Smooth muscle cell of the brain vasculature (primary cell): Measurements from ENCODE around the gene LRRC25.
A peak's percentile ranks its signal among the peaks of the same experiment; 100 is the strongest.
"Not testable (repeated sequence)": the region's sequence is repeated elsewhere in the genome, so short reads cannot be mapped to it uniquely, and the experiment has no call there.

ENCODE experiments used
- DNase-seq: peaks from one replicate; pipeline ENCODE4 v3.0.0-alpha.2; 2012; ENCODE audit warnings: low read depth, low spot score

The LRRC25 gene

DNA sequence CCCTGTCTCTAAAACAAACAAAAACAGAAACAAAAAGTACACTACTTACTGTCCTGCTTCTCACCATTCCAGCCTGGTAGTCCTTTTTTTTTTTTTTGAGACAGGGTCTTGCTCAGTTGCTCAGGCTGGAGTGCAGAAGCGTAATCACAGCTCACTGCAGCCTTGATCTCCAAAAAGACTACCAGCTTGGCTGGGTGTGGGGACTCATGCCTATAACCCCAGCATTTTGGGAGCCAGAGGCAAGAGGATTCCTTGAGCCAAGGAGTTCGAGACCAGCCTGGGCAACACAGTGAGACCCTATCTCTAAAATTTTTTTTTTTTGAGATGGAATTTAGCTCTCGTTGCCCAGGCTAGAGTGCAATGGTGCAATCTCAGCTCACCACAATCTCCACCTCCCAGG is 16.6 kb downstream of the LRRC25 start:
- DNase-seq: no peak

DNA sequence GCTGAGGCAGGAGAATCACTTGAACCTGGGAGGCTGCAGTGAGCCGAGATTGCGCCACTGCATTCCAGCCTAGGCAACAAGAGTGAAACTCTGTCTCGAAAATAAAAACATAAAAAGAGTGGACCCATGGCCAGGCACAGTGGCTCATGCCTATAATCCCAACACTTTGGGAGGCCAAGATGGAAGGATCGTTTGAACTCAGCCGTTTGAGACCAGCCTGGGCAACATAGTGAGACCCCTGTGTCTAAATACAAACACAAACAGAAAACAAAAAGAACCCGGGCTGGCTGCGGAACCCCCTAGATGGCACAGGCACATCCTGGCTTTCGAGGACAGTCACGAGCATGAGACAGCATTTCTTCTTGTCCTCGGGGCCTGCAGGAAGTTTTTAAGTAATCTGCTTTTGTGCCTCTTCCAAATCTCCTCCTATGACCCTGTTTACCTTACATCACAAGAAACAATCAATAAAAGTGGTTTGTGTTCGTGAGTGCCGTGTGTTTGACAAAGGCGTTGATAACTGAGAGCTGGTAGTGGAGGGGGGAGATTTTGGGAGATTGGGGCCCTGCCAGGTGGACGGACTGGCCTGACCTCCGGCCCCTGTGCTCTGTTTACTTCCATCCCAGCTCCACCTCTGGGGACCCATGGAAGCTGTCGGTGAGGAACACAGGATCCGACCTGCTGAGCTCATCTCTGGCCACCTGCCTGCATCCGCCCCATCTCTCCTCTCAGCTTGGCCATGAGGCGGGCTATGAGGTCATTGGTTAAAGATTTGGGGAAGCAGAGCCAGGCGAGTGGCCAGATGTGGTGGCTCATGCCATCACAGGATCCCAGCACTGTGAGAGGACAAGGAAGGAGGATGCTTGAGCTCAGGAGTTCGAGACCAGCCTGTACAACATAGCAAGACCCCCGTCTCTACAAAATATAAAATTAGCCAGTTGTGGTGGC is 17.3 kb downstream of the LRRC25 start:
- DNase-seq: no peak

DNA sequence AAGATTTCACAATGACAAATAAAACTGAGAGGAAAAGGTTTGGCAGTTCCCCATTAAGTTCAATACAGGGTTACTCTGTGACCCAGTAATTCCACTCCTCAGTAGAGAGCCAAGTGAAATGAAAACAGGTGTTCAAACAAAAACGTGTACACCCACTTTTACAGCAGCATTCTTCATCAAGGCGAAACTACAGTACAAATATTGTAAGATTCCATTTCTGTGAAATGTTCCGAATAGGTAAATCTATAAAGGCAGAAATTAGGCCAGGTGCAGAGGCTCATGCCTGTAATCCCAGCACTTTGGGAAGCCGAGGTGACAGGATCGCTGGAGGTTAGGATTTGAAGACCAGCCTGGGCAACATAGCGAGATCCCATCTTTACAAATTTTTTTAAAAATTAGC is 20.4 kb downstream of the LRRC25 start:
- no peak for DNase-seq

DNA sequence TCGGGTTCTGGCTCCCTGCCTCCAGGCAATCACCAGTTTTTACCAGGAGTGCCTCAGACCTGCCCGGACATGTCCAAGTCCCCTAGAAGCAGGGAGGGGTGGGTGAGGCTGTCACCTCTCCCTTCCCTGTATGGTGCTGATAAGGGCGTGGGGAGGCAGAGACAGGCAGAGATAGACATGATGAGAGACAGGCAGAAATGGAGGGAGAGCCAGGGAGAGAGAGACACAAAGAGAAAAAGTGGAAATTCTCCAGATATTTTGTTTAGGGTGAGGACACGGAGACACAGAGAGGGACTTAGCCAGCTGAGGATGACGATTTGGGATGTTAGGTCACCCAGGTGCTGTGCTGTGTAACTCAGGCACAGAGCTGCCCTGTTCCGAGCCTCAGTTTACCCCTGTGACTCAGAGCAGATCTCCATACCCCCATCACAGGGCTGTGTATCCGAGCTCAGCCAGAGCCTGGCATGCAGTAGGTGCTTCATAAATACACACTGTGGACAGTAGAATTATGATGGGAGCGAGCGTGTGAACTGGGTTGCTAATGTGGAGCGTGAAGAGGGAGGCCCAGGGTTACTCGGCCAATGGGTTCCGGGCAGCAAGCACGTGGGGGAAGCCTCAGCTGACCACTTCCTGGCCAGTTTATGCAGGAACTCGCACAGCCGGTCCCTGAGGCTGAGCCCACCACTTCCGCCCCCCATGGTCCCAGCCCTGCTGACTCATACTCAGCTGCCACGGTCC is 23.4 kb downstream of the LRRC25 start:
- peak; percentile 93 for DNase-seq

DNA sequence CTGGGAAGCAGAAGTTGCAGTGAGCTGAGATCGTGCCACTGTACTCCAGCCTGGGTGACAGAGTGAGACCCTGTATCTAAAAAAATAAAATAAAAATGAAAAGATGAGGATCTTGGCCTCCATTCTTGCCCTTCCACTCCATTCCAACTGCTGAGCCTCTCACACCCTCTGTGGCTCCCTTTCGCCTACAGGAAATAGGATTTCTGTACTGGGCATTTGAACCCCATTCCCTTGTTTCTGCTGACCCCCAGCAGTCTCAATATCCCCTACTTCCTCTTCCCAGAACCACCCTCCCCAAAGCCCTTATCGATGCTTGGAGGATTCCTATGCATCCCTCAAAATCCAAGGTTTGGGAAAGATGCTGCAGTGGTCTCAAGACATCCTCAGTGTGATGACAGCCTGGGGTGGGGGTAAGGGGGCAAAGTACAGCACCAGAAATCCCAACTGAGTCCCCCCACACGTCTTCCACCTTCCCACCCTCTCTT is 24.0 kb downstream of the LRRC25 start:
- no peak for DNase-seq

DNA sequence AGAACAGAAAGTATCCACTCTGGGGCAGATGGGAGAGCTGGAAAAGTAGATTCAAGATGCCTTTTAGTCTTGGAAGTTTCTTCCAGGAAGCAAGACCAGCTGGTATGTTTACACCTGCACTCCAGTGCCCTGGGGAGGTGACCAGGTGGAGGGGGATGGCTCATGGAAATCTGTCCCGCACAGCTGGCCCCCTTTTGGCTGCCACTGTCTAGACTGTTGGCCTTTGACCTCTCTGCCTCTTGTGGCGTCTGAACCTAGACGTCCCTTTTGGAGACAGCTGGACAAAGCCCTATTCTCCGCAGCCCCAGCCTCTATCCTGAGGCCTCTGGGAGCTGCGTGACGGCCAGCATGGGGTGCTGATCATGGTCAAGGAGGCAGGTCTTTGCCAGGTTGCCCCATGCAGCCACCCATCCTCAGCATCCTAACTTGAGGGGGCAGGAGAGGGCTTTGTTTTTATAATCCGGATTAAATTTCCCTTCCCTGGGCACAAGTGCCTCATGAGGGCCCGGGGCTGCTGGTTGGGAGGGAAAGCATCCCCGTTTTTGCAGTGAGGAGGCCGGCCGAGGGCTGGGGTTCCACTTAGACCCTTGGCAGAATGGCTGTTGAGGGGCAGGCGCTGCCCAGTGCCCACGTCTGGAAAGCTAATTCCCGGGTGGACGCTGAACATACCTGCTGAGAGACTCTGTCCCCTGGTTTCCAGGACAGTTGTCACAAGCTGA is 28.8 kb downstream of the LRRC25 start:
- DNase-seq: no peak

DNA sequence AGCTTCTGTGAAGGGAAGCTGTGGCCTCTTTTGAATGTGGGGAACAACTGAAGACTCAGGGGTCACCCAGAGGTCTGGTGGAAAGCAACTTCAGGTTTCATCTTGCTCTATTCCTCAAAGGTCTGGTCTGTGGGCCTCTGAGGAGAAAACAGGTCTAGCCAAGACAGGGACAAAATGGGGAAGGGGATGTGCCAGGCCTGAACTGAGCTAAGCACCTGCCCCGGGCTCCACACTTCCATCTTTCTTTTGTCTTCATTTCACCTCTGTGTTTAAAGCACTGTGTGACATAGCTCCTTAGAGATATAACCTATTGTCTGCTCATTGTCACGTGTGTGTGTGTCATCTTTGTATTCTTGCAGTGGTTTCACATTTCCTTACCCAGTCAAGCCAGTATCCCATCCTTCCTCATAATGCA is 31.4 kb downstream of the LRRC25 start:
- DNase-seq: no peak

DNA sequence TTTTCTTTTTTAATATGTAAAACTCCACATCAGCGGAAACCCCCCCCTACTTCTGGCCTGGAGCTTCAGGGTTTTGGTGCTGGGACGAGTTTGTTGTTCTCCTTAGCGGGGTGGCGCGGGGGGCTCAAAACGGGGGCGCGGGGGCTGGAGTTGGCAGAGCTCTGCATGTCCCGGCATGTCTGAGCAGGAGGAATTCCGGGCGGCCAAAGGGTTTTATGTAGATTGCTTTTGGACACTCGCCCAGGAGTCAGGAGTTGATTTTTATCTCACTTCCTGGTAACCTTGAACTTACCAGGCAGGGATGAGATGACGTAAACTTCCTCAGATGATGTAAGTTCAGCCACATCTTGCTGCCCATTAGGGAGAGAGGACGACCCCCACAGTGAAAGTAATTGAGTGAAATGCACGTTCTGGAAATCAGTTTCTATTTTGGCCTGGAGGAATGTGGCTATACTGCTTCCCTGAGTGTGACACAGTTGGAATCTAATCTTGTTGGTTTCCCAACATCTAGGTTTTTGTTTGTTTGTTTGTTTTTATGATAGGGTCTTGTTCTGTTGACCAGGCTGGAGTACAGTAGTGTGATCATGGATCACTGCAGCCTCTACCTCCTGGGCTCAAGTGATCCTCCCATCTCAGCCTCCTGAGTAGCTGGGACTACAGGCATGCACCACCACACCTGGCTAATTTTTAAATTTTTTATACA is 32.4 kb downstream of the LRRC25 start:
- DNase-seq: peak; percentile 98

DNA sequence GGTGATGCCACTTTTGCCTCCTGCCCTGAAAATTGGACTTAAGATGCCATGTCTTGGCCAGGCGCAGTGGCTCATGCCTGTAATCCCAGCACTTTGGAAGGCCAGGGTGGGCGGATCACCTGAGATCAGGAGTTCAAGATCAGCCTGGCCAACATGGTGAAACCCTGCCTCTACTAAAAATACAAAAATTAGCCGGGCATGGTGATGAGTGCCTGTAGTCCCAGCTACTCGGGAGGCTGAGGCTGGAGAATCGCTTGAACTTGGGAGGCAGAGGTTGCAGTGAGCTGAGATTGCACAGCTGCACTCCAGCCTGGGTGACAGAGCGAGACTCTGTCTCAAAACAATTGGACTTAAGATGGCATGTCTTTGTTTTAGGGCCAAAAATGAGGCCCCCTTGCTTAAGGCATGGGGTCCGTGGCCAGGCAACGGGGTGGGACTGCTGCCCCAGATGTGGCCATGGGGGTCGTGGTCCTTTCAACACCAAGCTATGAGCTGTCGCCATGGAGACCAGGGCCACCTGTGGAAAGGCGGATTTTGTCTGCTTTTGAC is 33.1 kb downstream of the LRRC25 start:
- DNase-seq: not testable (repeated sequence)

DNA sequence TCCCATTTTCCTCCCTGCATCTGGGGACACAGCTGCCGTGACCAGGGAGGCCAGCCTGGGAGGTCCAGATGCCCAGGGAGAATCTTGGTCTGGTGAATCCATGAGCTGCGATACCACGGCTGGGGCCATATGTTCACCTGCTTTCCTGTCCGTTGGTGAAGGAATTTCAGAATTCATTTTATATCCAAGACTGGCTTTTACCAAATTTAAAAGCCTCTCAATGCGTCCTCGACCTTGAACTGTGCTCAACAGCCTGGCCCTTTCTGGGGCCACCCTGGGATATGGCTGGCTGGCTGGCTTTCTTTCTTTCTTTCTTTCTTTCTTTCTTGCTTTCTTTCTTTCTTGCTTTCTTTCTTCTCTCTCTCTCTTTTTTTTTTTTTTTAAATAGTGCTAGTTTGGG is 33.6 kb downstream of the LRRC25 start:
- DNase-seq: no peak

DNA sequence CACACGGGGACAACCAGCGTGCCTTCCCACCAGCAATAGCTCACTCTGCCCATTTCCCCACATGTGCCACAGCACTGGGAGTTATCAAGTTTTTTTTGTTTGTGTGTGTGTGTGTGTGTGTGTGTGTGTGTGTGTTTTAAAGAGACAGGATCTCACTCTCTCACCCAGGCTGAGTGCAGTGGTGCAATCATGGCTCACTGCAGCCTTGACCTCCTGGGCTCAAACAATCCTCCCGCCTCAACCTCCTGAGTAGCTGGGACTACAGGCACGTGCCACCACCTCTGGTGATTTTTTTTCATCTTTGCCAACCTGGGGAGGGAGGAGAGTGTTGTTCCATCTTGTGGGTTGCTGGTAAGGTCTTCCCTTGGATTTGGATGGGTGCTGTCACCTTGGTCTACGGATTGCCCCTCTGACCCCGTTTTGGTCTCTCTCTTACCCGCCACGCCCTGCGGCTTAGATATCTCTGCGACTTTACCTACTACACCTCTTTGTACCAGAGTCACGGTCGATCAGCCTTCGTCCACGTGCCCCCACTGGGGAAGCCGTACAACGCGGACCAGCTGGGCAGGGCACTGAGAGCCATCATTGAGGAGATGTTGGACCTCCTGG is 34.4 kb downstream of the LRRC25 start:
- no peak for DNase-seq

DNA sequence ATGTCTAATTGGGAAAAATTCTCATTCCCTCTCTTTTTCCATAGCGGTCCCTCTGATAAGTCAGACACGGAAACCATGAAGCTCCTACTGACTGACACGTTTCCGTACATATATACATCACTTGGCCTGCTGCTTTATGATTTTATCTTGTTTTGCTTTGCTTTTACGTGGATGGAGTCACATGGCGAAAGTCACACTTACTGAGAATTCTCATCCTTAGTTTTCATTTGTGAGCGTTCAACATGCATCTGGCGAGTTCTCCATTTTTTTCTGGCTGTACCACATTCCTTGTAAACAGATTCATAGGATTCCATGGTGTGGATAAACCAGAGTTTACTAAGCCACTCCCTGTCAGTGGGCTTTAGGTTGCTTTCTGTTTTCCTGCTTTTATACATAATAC is 35.8 kb downstream of the LRRC25 start:
- no peak for DNase-seq

DNA sequence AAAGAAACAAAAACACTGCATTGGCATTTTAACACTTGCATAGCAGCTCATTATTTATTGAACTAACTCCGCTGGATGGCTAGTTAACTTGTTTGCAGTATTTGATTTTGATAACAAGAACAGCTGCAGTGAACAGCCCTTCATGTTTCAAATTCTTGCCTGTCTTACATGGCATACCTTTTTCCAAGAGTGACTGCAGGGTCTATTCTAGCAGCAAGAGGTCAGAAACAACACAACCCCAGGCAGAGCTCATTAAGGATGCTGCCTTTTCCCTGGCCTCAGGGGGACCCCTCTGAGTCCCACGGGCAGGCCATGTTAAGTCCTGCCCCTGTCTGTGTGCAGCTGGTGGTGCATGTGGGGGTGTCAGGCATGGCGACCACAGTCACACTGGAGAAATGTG is 40.4 kb downstream of the LRRC25 start:
- no peak for DNase-seq

DNA sequence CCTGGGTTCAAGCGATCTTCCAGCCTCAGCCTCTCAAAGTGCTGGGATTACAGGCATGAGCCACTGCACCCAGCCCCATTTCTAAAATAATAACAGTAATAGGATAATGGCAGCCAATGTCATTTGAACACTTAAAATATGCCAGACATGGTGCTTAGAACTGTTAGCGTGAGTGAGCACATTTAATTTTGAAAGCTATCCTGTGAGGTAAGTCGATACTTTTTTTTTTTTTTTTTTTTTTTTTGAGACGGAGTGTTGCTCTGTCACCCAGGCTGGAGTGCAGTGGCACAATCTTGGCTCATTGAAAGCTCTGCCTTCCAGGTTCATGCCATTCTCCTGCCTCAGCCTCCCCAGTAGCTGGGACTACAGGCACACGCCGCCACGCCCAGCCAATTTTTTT is 42.7 kb downstream of the LRRC25 start:
- not testable (repeated sequence) for DNase-seq

DNA sequence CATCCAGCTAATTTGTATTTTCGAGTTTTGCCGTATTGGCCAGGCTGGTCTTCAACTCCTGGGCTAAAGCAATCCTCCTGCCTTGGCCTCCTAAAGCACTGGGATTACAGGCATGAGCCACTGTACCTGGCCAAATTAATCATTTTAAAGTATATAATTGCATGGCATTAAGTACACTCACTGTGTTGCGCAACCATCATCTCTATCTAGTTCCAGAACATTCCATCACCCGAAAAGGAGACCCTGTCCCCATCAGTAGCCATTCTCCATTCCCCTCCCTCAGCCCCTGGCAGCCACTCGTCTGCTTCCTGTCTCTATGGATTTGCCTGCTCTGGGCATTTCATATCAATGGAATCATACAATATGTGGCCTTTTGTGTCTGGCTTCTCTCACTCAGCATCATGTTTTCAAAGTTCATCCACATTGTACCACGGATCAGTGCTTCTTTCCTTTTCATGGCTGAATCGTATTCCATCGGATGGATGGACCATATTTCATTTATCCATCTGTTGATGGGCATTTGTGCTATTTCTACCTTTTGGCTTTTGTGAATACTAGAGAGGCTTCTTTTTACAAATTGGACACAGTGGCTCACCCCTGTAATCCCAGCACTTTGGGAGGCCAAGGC is 43.9 kb downstream of the LRRC25 start:
- no peak for DNase-seq

DNA sequence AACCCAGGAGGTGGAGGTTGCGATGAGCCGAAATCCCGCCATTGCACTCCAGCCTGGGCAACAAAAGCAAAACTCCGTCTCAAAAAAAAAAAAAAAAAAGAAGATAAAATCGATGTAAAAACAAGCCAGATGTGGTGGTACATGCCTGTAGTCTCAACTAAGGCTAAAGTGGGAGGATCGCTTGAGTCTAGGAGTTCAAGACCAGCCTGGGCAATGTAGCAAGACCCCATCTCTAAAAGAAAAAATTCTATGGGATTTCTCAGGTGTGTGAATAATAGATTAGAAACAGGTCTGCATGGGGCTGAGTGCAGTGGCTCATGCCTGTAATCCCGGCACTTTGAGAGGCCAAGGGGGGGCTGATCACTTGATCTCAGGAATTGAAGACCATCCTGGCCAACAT is 45.9 kb downstream of the LRRC25 start:
- DNase-seq: no peak

DNA sequence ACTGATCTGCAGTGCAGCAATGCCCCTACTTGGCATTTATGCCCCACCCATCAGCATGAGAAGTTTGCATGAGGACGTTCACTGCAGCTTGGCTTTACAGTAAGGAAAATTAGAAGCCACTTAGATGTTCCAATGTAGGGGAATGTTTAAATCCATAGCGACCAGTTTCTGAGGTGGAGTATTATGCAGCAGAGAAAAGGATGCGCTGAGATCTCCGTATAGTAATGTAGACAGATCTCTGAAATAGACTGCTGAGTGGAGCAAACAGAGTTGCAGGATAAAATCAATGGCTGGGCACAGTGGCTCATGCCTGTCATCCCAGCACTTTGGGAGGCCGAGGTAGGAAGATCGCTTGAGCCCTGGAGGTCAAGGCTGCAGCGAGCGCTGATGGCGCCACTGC is 46.9 kb downstream of the LRRC25 start:
- DNase-seq: no peak

DNA sequence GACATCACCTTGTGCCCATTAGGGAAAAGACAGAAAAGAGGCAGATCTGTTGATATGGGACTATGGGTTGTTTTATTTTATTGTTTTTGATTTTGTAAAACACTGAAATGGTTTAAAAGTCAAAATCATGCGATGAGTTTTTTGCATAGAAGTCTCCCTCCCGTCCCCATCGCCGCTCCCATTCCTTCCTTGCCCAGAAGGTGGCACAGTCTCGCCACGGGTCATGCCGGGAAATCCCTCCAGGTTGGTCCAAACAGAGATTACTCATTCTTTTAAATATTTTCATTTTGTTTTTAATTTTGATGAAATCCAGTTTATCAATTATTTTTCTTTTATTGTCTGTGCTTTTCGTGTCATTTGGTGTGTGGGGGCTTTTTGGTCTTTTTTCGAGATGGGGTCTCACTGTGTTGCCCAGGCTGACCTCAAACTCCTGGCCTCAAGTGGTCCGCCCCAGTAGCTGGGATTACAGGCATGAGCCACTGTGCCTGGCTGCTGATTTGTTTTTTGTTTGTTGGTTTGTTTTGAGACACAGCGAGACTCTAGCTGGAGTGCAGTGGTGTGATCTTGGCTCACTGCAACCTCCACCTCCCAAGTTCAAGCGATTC is 47.8 kb downstream of the LRRC25 start:
- peak; percentile 46 for DNase-seq

DNA sequence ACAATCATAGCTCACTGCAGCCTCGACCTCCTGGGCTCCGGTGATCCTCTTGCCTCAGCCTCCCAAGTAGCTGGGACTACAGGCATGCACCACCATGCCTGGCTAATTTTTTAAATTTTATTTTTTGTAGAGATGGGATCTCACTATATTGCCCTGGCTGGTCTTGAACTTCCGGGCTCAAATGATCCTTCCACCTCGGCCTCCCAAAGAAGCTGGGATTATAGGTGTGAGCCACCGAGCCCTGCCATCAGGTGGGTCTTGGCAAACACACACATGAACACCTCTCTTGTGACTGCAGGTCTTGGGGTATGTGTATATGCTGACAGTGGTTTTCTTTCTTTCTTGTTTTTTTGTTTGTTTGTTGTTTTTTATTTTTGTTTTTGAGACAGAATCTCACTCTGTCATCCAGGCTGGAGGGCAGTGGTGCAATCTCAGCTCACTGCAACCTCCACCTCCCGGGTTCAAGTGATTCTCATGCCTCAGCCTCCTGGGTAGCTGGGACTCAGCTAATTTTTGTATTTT is 48.5 kb downstream of the LRRC25 start:
- DNase-seq: not testable (repeated sequence)

DNA sequence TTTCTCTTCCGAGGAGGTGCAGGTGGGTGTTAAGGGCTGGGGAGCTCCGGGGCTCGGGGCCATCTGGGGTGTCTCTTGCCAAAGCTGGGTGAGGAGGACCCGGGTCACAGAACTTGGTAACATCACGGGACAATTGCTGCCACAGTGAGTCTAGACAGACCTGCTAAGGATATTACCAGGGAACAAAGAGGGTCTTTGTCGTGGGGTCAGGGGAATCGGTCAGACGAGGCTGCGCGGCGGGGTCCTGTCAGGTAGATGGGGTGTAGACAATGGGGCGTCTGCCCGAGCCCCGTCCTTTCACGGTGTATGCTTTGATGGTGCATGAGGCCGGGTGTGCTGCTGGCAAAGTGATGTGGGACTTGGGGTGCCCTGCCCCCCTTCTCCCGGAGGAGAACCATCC is 49.3 kb downstream of the LRRC25 start:
- DNase-seq: no peak
